ENCODE measurements around the gene MSANTD7.

Gene MSANTD7

DNA sequence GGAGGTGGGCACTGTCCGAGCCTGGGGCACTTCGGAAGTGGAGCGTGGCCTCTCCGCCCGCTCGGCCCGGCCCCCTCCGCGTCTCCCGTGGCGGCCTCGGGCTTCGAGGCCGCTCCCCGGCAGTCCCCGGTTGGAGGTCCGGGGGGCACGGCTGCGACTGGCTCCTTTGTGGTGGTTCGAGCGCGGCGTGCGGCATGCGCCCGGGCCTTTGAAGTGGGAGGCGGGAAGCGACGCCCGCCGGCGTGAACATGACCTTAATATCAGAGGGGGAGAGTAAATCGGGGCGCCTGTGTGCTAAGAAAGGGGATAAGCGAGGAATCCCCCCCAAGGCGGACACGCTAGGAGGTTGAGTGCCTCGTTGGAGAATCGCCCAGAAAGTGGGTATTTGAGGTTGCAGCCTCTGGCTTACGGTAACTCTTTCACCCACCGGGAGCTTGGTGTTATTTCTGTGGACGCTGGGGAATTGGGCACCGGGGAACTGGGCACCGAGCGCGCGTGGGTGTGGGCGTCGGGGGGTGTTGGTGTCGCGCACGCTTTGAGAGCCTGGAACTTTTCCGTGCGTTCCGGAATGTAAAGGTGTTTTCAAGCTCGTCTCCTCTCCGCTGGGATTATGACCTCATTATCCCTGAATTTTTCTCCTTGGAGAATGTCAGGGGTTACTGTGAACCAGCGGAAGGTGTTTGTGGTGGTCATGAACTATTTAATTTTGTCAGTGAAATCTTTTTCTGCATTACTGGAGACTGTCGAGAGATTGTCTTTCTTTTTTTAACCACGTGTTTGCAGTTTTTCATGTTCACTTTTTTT is 41.2 kb downstream of the MSANTD7 start:
- Histone ChIP-seq H3K27ac (peak overlapping the region; percentile 92 to 94), H3K9me3 (no peaks in the 10 kb centered on the region), H3K36me3 (no peaks in the 10 kb centered on the region), H3K27me3 (no peaks in the 10 kb centered on the region), H3K4me1 (peaks cover 0 to 25% (median 12%) of the 10 kb centered on the region in 4 donors), H3K4me3 (peak overlapping the region; percentile 97 to 99)
- TF ChIP-seq, protein P1, sequence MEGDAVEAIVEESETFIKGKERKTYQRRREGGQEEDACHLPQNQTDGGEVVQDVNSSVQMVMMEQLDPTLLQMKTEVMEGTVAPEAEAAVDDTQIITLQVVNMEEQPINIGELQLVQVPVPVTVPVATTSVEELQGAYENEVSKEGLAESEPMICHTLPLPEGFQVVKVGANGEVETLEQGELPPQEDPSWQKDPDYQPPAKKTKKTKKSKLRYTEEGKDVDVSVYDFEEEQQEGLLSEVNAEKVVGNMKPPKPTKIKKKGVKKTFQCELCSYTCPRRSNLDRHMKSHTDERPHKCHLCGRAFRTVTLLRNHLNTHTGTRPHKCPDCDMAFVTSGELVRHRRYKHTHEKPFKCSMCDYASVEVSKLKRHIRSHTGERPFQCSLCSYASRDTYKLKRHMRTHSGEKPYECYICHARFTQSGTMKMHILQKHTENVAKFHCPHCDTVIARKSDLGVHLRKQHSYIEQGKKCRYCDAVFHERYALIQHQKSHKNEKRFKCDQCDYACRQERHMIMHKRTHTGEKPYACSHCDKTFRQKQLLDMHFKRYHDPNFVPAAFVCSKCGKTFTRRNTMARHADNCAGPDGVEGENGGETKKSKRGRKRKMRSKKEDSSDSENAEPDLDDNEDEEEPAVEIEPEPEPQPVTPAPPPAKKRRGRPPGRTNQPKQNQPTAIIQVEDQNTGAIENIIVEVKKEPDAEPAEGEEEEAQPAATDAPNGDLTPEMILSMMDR (IDR thresholded peaks at IDR 0.05), result no peak
- intact Hi-C loops (cut with DNase I; ENCODE audit: low total_unique reads), result loop anchor here (5.0 kb wide), 1 partner anchor 42 kb away; the partner anchor contains the start of genes CDNF, HSPA14 and MSANTD7
- DNase-seq, result peak in 1 of 2 donors; percentile 29

GRCh38 chr10:14879928-14880193 is 41.8 kb downstream of the MSANTD7 start:
- Histone ChIP-seq H3K27me3 (no peaks in the 10 kb centered on the region), H3K27ac (no peak overlapping the region), H3K9me3 (no peaks in the 10 kb centered on the region), H3K4me3 (peak overlapping the region; percentile 97 to 99), H3K36me3 (no peaks in the 10 kb centered on the region), H3K4me1 (peaks cover 0 to 25% (median 12%) of the 10 kb centered on the region in 4 donors)
- no peak for DNase-seq
- intact Hi-C loops (cut with DNase I; ENCODE audit: low total_unique reads), result loop anchor here (5.0 kb wide), 1 partner anchor 43 kb away; the partner anchor contains the start of genes CDNF, HSPA14 and MSANTD7
- TF ChIP-seq, protein P1 (IDR thresholded peaks at IDR 0.05), result no peak

DNA sequence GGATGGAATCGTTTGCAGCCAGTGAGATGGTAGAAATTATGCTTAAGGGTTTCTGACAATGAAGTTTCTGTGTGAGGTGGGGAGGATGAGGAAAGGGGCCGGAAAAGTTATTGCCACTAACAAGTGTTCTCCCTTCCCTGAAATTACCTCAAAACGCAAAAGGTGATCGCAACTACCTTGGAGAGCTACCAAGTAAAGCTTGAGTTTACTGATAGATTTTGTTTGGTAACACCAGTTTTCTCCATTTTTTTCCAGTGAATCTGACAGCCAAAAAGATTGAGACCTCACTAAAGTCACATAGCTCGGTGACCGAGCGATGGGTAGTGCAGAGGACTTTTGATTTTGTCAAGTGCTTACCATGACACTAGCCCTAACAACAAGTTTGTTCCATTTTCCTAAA is 42.1 kb downstream of the MSANTD7 start:
- H3K4me1 ChIP-seq, result peaks cover 0 to 25% (median 12%) of the 10 kb centered on the region in 4 donors
- no peak for DNase-seq
- H3K36me3 ChIP-seq, result no peaks in the 10 kb centered on the region
- intact Hi-C loops (cut with DNase I; ENCODE audit: low total_unique reads), result no loop called here
- H3K27me3 ChIP-seq, result no peaks in the 10 kb centered on the region
- H3K9me3 ChIP-seq, result no peaks in the 10 kb centered on the region
- no peak overlapping the region for H3K27ac ChIP-seq
- TF ChIP-seq, protein P1 (IDR thresholded peaks at IDR 0.05), result no peak
- H3K4me3 ChIP-seq, result no peak overlapping the region

GRCh38 chr10:14884082-14884481 is 46.0 kb downstream of the MSANTD7 start:
- no peaks in the 10 kb centered on the region for H3K9me3 ChIP-seq
- H3K27me3 ChIP-seq, result no peaks in the 10 kb centered on the region
- no peak for DNase-seq
- no peak overlapping the region for H3K4me3 ChIP-seq
- intact Hi-C loops (cut with DNase I; ENCODE audit: low total_unique reads), result no loop called here
- peaks cover 0 to 11% (median 7%) of the 10 kb centered on the region in 4 donors for H3K4me1 ChIP-seq
- TF ChIP-seq, protein P1 (IDR thresholded peaks at IDR 0.05), result no peak
- H3K36me3 ChIP-seq, result no peaks in the 10 kb centered on the region
- H3K27ac ChIP-seq, result no peak overlapping the region
